AG09309 (cell line): ENCODE data around the gene AP1M2.

Experiments used
- DNase-seq: peaks from one replicate; pipeline ENCODE4 v3.0.0-alpha.2; 2010; ENCODE audit warnings: low read depth
- H3K4me3 ChIP-seq: 2 replicates; pipeline ENCODE4 v1.5.1; 2011; ENCODE audit warnings: mild to moderate bottlenecking, low read depth, low read length, moderate library complexity; ENCODE audit not compliant: control insufficient read depth
- TF ChIP-seq, protein P1 (sequence below): IDR thresholded peaks from 2 replicates; pipeline ENCODE4 v1.5.1; 2011; ENCODE audit warnings: mild to moderate bottlenecking, low read depth, low read length, inconsistent platforms; ENCODE audit not compliant: insufficient read depth, control insufficient read depth; ENCODE audit errors: missing control alignments

The AP1M2 gene

DNA sequence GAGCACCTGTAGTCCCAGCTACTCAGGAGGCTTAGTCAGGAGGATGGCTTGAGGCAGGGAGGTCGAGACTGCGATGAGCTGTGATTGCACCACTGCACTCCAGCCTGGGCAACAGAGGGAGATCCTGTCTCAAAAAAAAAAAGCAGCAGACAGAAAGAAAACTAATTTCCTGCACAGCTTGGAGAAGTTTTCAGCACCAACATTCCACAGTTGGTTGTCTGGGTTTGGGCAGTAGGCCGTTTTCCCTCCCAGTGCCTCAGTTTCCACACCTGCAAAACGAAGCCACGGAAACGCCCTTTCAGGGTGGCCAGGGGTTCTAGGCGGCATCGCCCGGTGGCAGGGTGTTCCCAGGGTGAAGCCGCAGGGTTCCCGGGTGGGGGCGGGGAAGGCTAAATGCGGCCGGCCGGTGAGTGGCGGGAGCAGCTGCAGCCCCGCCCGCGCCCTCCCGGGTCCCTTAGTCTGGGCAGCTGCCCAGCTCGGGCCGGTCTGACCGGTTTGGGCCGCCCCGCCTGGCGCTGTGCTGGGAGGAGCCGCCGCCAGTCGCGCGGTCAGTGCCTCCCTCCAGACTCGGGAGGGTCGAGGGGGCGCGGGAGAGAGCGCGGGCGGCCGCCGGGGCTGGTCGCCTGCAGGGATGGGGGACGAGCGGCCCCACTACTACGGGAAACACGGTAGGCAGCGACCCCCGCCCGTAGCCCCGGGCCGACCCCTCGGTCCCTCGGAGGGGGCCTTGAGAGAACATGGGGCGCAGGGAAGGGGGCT is 38.1 kb upstream of the AP1M2 start, which contains the start of gene SLC44A2:
TSS of gene SLC44A2 (plus strand) at position 551 of the 759 bp plus-strand sequence. CDS start at position 632, 81 bp downstream.
- TF ChIP-seq, protein P1, sequence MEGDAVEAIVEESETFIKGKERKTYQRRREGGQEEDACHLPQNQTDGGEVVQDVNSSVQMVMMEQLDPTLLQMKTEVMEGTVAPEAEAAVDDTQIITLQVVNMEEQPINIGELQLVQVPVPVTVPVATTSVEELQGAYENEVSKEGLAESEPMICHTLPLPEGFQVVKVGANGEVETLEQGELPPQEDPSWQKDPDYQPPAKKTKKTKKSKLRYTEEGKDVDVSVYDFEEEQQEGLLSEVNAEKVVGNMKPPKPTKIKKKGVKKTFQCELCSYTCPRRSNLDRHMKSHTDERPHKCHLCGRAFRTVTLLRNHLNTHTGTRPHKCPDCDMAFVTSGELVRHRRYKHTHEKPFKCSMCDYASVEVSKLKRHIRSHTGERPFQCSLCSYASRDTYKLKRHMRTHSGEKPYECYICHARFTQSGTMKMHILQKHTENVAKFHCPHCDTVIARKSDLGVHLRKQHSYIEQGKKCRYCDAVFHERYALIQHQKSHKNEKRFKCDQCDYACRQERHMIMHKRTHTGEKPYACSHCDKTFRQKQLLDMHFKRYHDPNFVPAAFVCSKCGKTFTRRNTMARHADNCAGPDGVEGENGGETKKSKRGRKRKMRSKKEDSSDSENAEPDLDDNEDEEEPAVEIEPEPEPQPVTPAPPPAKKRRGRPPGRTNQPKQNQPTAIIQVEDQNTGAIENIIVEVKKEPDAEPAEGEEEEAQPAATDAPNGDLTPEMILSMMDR = no peak
- DNase-seq = no peak
- H3K4me3 ChIP-seq = peak within 1 kb of the TSS; percentile 69

DNA sequence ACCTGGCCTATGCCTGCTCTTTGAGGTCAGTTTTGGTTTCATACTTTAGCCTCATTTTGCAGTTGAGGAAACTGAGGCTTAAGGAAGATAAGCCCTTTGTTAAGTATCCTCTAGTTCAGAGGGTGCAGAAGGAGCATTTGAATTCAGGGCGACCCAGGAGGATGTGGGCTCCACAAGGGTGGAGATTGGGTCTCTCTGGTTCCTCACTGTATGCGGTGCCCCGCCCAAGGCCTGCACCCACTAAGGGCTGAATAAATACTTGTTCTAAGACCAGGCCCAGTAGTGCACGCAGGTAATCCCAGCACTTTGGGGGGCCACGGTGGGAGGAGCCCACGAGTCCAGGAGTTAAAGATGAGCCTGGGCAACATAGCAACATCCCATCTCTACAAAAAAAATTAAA is 37.5 kb upstream of the AP1M2 start:
- TF ChIP-seq, protein P1 = no peak
- no peak for DNase-seq
- no peak overlapping the region; the same call in 1 of the 2 replicates for H3K4me3 ChIP-seq

DNA sequence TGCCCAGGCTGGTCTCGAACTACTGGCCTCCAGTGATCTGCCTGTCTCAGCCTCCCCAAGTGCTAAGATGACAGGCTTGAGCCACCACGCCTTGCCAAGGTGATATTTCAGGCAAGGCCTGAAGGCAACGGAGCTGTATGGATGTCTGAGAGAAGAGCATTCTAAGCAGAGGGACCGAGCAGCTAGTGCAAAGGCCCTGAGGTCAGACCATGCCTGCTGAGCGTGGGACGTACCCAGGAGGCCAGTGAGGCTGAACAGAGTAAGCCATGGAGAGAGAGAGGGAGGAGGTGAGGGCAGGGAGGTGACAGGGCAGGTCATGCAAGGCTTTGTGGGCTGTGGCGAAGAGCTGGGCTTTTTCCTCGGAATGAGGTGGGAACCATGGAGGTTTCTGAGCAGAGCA is 34.9 kb upstream of the AP1M2 start:
- TF ChIP-seq, protein P1 = no peak
- no peak overlapping the region for H3K4me3 ChIP-seq
- no peak for DNase-seq

DNA sequence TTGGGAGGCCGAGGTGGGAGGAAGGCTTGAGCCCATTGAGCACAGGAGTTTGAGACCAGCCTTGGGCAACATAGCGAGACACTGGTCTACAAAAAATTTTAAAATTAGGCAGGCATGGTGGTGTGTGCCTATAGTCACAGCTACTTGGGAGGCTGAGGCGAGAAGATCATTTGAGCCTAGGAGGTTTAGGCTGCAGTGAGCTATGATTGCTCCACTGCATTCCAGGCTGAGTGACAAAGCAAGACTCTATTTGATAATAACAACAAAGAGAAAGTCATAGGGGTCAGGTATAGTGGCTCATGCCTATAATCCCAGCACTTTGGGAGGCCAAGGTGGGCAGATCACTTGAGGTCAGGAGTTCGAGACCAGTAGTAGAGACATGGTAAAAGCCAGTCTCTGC is 33.7 kb upstream of the AP1M2 start:
- TF ChIP-seq, protein P1 = no peak
- DNase-seq = no peak
- H3K4me3 ChIP-seq = no peak overlapping the region

DNA sequence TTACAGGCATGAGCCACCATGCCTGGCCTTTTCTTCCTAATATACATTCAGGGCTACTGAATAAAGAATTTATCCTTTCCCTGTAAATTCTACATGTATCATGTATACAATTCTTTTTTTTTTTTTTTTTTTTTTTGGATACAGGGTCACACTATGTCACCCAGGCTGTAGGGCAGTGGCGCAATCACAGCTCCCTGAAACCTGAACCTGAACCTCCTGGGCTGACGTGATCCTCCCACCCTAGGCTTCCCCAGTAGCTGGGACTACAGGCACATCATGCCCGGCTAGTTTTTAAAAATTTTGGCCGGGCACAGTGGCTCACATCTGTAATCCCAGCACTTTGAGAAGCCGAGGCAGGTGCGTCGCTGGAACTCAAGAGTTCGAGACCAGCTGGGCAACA is 31.7 kb upstream of the AP1M2 start:
- TF ChIP-seq, protein P1 = no peak

DNA sequence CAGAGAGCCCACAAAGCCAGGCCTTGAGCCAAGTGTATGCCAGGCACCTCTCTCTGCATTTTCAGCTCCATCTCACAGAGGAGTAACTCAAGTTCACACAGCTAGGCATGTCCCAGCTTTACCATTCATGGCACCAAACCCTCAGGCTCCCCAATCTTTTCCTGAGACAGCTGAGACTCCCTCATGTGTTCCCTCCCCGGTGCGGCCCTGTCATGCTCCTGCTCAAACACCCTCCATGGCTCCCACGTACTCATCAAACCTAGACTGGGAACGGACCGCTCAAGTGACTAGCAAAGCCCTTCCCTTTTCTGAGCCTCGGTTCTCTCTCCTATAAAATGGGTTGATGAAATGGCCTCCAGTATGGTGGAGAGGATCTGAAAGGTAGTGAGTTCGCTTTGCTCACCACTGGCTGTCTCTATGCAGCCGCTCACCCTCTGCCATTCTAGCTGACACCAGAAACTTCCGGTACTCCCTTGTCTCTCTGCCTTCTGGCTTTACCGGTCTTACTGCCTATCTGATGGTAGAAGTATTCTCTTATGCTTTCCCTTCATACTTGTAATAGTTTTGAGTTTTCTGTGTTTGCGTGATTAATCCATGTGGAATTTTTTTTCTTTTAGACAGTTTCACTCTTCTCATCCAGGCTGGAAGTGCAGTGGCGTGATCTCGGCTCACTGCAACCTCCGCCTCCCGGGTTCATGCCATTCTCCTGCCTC is 30.5 kb upstream of the AP1M2 start:
- peak; percentile 69 for DNase-seq
- no peak overlapping the region for H3K4me3 ChIP-seq
- TF ChIP-seq, protein P1 = no peak

More for the DNA sequence above, 31.7 kb upstream of the AP1M2 start:
- no peak overlapping the region for H3K4me3 ChIP-seq
- no peak for DNase-seq
